ENCODE measurements around the gene ANTKMT. TPM values are rescaled to one million over a fixed set of nuclear protein-coding genes. Genes with fewer than 3 reads are reported as not detected.

The ANTKMT gene
- total RNA-seq, 1 donor from 2014 or later: 7.5 TPM

DNA sequence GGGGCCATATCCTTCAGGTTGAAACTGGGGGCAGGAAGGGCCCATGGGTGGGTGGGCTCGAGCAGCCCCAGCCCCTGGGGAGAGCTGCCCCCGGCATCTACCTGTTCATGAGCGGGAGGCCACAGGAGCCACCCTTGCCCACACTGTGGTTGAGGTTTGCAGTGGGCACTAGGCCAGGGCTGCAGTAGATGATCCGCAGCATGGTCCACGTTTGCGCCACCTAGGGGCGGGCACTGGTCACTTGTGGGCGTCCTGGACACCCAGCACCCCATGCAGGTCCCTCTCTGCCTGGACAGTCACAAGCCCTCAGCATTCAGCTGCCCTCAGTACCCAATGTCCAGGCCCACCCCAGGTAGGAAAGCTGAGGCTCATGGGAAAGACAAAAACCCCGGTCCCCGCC lies 35.0 kb upstream of the ANTKMT start:
- Histone ChIP-seq H3F3A (ENCODE audit: low read depth) (peaks cover 45% of the 10 kb centered on the region), H3K4me1 (peaks cover 14% of the 10 kb centered on the region), H3K27me3 (peaks cover 6% of the 10 kb centered on the region), H3K36me3 (peaks cover 2% of the 10 kb centered on the region), H3K9me3 (ENCODE audit: low read depth) (no peaks in the 10 kb centered on the region), H4K20me1 (ENCODE audit: low read depth) (peaks cover 28% of the 10 kb centered on the region), H3K79me2 (ENCODE audit: low read depth) (peaks cover 40% of the 10 kb centered on the region), H2AFZ (replicated peaks) (no peak overlapping the region), H3K4me3 (no peak overlapping the region), H3K27ac (no peak overlapping the region), H3K4me2 (no peak overlapping the region), H3K9ac (no peak overlapping the region)
- Mint-ChIP-seq H3K9me3 (no peaks in the 10 kb centered on the region), H3K4me3 (peak overlapping the region; percentile 76), H3K36me3 (peaks cover 3% of the 10 kb centered on the region), H3K27me3 (ENCODE audit: insufficient read depth, low read depth) (peaks cover 13% of the 10 kb centered on the region), H3K4me1 (peaks cover 34% of the 10 kb centered on the region), H3K27ac (no peak overlapping the region)
- peak; percentile 65 for DNase-seq (ENCODE audit: low spot score)
- TF ChIP-seq EZH2 (IDR thresholded peaks at IDR 0.05): no peak
- TF ChIP-seq, protein P1, sequence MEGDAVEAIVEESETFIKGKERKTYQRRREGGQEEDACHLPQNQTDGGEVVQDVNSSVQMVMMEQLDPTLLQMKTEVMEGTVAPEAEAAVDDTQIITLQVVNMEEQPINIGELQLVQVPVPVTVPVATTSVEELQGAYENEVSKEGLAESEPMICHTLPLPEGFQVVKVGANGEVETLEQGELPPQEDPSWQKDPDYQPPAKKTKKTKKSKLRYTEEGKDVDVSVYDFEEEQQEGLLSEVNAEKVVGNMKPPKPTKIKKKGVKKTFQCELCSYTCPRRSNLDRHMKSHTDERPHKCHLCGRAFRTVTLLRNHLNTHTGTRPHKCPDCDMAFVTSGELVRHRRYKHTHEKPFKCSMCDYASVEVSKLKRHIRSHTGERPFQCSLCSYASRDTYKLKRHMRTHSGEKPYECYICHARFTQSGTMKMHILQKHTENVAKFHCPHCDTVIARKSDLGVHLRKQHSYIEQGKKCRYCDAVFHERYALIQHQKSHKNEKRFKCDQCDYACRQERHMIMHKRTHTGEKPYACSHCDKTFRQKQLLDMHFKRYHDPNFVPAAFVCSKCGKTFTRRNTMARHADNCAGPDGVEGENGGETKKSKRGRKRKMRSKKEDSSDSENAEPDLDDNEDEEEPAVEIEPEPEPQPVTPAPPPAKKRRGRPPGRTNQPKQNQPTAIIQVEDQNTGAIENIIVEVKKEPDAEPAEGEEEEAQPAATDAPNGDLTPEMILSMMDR (IDR thresholded peaks at IDR 0.05): peak; percentile 59

DNA sequence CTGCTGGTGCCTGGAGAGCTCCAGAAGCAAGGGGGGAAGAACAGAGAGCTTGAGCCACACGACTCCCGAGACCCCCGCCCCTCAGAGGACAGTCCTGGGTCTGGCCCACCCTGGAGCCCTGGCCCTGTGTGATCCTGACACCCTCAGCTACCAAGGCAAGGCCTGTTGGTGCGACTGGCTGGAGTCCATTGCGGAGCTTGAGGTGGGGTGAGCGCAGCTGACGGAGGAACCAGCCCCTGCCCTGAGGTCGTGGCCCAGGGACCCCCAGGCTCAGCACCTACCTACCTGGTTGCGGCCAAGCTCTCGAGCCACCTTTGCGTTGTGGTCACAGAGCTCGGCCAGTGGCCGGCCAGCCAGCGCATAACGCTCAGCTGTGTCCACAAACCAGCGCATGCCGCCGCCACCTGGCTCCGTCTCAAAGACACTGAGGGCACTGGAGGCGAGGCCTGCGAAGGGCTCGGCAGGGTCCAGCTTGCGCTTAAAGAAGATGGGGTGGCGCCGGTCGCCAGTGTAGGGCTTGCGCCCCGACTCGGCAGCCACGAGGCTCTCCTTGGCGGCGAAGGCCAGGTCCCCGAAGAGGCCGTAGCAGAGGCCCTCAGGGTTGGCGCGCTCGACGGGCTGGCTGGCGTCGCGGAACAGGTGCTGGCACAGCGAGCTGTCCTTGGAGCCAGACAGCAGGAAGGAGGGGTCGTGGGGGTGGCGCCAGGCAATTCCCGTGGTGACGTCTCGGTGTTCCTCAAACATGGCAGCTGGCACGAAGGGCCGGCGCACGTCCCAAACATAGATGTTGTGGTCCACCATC lies 34.3 kb upstream of the ANTKMT start:
- Mint-ChIP-seq H3K27ac (no peak overlapping the region), H3K27me3 (ENCODE audit: insufficient read depth, low read depth) (peaks cover 13% of the 10 kb centered on the region), H3K4me1 (peaks cover 27% of the 10 kb centered on the region), H3K4me3 (no peak overlapping the region), H3K36me3 (peaks cover 3% of the 10 kb centered on the region), H3K9me3 (no peaks in the 10 kb centered on the region)
- Histone ChIP-seq H3K4me3 (no peak overlapping the region), H3K27ac (no peak overlapping the region), H2AFZ (replicated peaks) (no peak overlapping the region), H3K4me2 (no peak overlapping the region), H3K4me1 (peaks cover 8% of the 10 kb centered on the region), H3F3A (ENCODE audit: low read depth) (peaks cover 38% of the 10 kb centered on the region), H3K9me3 (ENCODE audit: low read depth) (no peaks in the 10 kb centered on the region), H3K27me3 (peaks cover 13% of the 10 kb centered on the region), H3K9ac (no peak overlapping the region), H4K20me1 (ENCODE audit: low read depth) (peaks cover 21% of the 10 kb centered on the region), H3K79me2 (ENCODE audit: low read depth) (peaks cover 33% of the 10 kb centered on the region), H3K36me3 (peaks cover 2% of the 10 kb centered on the region)
- no peak for TF ChIP-seq EZH2 (IDR thresholded peaks at IDR 0.05)
- TF ChIP-seq, protein P1 (IDR thresholded peaks at IDR 0.05): no peak
- no peak for TF ChIP-seq EZH2phosphoT487 (IDR thresholded peaks at IDR 0.05)
- no peak for DNase-seq (ENCODE audit: low spot score)

DNA sequence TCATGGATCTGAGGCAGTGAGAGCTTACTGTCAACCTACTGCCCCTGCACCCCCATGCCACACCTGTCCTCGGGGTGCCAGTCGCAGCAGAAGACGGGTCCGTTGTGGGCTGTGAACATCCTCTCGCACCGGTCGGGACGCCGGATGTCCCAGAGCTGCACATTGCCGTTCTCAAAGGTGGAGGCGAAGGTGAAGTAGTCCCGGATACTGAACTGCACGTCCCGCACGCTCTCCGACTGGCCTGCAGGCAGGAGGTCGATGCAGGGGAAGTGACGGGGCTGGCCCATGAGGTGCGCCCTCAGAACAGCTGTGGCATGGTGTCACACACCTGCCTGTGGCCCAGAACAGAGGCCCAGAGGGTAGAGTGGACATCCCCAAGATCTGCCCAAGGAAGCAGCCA lies 33.4 kb upstream of the ANTKMT start:
- no peak overlapping the region for H3K9ac ChIP-seq
- H3K4me2 ChIP-seq: no peak overlapping the region
- Mint-ChIP-seq H3K27me3 (ENCODE audit: insufficient read depth, low read depth) (peaks cover 17% of the 10 kb centered on the region), H3K27ac (no peak overlapping the region), H3K4me1 (peaks cover 20% of the 10 kb centered on the region), H3K9me3 (no peaks in the 10 kb centered on the region), H3K4me3 (peak overlapping the region; percentile 21), H3K36me3 (peaks cover 2% of the 10 kb centered on the region)
- DNase-seq (ENCODE audit: low spot score): no peak
- TF ChIP-seq EZH2 (IDR thresholded peaks at IDR 0.05) (no peak), EZH2phosphoT487 (IDR thresholded peaks at IDR 0.05) (no peak)
- TF ChIP-seq, protein P1 (IDR thresholded peaks at IDR 0.05): no peak
- peaks cover 13% of the 10 kb centered on the region for H4K20me1 ChIP-seq (ENCODE audit: low read depth)
- no peaks in the 10 kb centered on the region for H3K9me3 ChIP-seq (ENCODE audit: low read depth)
- no peak overlapping the region for H3K4me3 ChIP-seq
- H3K36me3 ChIP-seq: no peaks in the 10 kb centered on the region
- peaks cover 25% of the 10 kb centered on the region for H3K79me2 ChIP-seq (ENCODE audit: low read depth)
- peaks cover 34% of the 10 kb centered on the region for H3F3A ChIP-seq (ENCODE audit: low read depth)
- no peak overlapping the region for H2AFZ ChIP-seq (replicated peaks)
- H3K27me3 ChIP-seq: peaks cover 21% of the 10 kb centered on the region
- peaks cover 7% of the 10 kb centered on the region for H3K4me1 ChIP-seq
- H3K27ac ChIP-seq: no peak overlapping the region
